KG1 (cell line): Measurements from ENCODE around the gene ACAP1.
A peak's percentile ranks its signal among the peaks of the same experiment; 100 is the strongest.

Experiments
- DNase-seq: peaks from one replicate; lab custom pipeline; 2025; lab: John Stamatoyannopoulos, UW

The ACAP1 gene, protein sequence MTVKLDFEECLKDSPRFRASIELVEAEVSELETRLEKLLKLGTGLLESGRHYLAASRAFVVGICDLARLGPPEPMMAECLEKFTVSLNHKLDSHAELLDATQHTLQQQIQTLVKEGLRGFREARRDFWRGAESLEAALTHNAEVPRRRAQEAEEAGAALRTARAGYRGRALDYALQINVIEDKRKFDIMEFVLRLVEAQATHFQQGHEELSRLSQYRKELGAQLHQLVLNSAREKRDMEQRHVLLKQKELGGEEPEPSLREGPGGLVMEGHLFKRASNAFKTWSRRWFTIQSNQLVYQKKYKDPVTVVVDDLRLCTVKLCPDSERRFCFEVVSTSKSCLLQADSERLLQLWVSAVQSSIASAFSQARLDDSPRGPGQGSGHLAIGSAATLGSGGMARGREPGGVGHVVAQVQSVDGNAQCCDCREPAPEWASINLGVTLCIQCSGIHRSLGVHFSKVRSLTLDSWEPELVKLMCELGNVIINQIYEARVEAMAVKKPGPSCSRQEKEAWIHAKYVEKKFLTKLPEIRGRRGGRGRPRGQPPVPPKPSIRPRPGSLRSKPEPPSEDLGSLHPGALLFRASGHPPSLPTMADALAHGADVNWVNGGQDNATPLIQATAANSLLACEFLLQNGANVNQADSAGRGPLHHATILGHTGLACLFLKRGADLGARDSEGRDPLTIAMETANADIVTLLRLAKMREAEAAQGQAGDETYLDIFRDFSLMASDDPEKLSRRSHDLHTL

DNA sequence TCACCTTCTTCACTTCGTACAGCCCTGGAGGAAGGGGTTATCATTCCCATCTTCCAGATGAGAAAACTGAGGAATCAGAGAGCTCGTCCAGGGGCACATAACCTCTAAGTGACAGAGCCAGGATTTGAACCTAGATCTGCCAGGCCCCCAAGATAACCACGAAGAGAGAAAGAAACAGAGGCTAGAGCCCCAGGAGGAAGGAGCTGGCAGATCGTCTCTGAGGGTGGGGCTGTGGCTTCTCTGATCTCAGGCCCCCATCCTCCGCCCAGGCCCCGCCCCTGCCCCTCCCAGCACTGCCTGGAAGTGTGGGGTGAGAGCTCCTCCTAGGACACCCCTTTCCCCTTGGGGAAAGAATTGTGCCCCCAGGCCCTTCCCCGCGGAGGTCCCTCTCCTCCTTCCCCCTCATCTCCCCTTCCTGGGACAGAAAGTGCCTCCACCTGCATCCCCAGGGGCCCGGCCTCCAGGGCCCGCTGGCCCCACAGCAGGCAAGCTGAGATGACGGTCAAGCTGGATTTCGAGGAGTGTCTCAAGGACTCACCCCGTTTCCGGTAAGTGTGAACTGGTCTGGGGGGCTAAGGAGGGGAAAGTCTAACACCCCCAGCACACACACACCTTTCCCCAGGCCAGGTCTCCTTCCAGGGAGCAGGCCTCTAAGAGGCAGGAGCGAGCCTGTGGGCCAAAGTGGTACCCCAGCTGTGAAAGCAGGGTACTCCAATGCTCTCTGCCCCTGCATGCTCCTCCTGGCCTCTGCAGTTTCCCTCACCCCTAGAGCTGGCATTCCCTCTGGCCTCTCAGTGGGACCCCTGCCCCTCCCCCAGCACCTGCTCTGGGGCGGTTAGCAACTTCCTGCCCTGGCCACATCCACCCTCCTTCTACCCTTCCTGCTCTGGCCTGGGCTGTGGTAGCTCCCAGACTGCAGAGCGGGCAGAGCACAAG, at the start of gene ACAP1:
TSS of gene ACAP1 (plus strand) at position 290 of the 936 bp plus-strand sequence. CDS start at position 496, 206 bp downstream.
- DNase-seq = peak; percentile 35

- DNase-seq = no peak
Observed at GRCh38 chr17:7289256-7290032, 46.9 kb upstream of the ACAP1 start.

DNA sequence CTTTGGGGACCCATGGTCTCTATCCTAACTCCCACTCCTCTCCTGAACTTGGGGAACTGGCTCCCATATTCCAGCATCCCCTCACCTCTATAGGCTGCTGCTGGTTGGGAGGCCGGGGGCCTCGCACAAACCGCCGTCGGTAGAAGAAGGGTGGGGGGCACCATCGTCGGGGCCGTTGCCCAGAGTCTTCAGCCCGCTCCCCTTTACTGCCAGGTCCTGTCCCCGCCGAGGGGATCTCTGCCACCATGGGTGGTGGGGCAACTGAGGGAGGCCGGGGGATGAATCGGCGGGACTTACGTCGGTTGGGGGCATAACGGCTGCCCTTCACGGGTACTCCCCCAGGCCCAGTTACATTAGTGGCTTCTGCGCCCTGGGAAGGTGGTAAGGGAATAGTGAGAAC, 46.2 kb upstream of the ACAP1 start:
- no peak for DNase-seq

GRCh38 chr17:7290685-7291084, 45.6 kb upstream of the ACAP1 start:
- DNase-seq = no peak

- DNase-seq = no peak
Observed at GRCh38 chr17:7292194-7292593, 44.1 kb upstream of the ACAP1 start.

DNA sequence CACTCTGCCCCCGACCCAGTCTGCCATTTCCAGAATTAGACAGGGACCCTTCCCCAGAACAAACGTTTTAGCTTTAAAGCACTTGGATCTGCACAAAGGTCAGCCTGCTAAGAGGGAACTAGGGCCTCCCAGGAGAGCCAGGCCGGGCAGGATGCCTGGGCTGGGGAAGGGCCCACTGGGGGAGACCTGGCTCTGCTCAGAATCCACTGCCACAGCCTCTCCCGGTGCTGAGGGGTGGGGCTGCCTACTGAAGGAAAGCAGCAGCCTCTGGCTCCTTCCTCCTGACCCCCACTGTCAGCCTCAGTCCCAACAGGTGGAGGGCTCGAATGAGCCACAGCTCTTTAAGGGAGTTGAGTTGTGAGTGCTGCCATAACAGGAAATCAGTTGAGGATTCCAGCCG, 43.6 kb upstream of the ACAP1 start:
- DNase-seq = no peak

DNA sequence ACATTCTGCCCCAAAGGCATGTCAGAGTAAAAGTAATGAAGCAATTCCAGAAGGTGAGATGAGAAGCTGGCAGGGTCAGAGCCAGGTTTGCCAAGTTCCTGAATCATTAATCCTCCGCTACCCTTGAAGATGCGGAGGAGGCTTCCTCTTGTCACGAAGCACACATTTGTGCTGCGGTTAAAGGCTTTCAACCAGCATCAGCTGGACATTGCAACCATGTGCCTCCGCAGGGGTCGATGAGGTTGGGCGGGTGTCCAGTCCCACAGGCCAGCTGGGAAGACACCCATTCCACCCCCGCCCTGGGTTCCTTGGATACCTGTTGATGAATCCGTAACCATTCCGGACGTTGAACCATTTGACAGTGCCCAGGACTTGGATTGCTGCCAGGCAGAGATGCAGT, 43.2 kb upstream of the ACAP1 start:
- no peak for DNase-seq

GRCh38 chr17:7293816-7294613, 42.3 kb upstream of the ACAP1 start:
- DNase-seq = no peak

- DNase-seq = no peak
Observed at GRCh38 chr17:7294614-7295153, 41.6 kb upstream of the ACAP1 start, which contains the start of gene YBX2. Gene YBX2 (minus strand): TSS chr17:7294639. CDS start chr17:7294500, 139 bp downstream.

- no peak for DNase-seq
Observed at GRCh38 chr17:7295230-7296180, 40.8 kb upstream of the ACAP1 start.

DNA sequence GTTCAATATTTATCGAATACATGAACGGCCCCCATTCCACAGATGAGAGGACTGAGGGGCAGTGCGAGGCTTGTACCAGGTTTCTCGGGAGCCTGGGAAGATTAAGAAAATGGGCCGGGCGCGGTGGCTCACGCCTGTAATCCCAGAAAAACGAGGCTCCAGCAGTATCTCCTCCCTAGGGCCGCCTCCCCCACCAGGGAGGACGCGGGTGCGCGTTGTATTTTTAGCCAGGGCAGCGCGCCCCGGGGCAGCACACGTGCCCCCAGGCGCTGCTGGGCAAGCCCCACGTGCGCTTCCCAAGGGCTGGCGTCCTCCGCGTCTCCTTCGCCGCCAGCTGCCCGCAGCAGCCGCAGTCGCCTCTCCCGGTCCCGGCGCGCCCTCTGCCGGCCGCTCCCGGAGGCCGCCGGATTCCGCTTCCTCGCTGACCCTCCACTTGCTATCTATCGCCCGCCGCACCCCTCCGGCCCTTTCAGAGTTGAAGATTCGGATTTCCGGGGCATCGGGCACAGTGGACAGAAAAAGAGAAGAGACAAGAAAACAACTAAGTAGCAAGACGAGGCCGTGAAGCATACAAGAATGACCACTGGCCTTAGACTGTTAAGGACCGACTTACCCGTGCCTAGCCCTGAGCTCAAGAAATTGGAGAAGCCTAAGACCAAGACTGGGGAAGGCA, 40.0 kb upstream of the ACAP1 start:
- no peak for DNase-seq

- no peak for DNase-seq
Observed at GRCh38 chr17:7304179-7304578, 32.1 kb upstream of the ACAP1 start.

DNA sequence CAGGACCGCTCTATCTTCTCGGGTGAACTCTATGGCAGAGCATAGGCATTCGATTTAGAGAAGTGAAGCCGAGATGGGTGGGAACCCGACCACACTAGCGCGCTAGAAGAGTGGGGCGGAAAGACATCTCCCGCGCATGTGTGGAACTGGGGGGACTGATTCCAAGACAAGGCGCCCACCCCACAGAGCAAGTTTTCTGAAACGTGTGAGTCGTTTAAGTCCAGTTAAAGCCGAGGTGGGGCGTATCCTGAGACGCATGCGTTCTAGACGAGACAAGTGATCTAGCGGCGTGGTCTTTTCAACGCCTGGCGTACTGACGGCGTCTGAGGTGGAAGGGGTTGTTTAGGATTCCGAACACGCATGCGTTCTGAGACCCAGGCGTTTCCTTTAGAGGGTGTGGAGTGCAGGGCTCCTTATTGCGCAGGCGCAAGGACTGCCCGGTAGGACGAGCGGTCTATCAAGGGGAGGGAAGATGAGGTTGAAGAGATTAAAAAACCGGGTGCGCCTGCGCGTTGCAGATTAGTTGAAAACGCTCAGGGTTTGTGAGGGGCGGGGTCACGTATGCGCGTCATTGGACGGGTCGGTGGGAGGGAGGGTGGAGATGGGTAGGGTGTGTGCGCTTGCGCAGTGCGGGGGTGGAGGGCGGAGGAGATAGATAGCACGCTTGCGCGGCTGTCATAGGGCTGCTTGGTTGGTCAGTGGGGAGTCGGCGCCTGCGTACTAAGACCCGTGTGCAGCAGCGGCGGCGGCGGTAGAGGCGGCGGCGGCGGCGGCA, 29.2 kb upstream of the ACAP1 start, which contains the start of gene EIF5A:
TSS of gene EIF5A (plus strand) at position 718 of the 775 bp plus-strand sequence. CDS start 2,008 bp downstream, outside the sequence.
- DNase-seq = peak; percentile 90

DNA sequence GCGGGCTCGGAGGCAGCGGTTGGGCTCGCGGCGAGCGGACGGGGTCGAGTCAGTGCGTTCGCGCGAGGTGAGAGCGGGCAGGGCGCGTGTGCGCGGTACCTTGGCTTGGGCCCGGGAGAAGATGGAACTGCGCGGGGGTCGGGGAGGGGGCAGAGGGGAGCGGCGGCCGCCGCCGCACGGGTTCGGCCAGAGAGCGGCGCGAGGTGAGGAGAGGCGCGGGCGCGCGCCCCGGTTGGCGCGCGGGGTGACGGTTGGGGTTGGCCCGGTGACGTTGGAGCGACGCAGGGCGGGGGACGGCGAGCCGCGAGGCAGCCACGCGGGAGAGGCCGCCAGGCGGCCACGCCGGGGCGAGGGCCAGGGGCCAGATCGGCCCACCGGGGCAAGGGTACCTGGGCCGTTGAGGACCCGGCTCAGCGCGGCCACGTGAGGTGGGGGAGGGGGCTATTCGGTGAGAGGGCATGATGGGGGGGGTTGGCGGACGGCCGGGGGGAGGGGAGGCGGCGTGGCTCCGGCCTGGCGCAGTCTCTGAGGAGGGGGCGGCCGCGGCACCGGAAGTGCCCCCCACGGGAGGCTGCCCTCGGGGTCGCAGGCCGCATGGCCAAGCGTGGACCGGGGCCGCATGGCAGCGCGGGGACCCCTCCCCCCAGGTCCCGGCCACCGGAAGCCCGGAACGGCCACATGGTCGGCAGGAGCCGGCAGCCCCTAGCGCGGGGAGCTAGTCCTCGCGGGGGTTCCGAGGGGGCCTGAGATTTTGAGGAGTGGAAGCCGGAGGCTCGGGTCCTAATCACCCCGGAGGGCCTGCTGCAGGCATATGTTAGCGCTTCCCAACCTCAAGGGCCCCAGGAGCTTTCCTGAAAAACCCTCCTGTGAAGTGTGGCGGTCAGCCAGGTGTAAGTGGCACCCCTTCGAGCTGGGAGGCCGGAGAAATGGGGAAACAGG, 28.4 kb upstream of the ACAP1 start:
- no peak for DNase-seq

GRCh38 chr17:7308625-7309433, 27.5 kb upstream of the ACAP1 start:
- DNase-seq = no peak
